Measurements from ENCODE around the gene KHDRBS2.

- TF ChIP-seq CTCF (conservative IDR thresholded peaks at IDR 0.05 in 1 of 2, IDR thresholded peaks at IDR 0.05 in 1 of 2; ENCODE audit: low read depth in 1 of 2, low read length in 2 of 2), result no peak
- TF ChIP-seq EZH2 (IDR thresholded peaks at IDR 0.05; ENCODE audit: low read length, missing control alignments), result no peak
Observed at GRCh38 chr6:61949161-61949560, 336.9 kb downstream of the KHDRBS2 start.

All from fibroblast of lung (primary cell).